NCI-H146 (cell line): ENCODE measurements around the gene PRDM16.

Experiments
- DNase-seq: peaks from one replicate; lab custom pipeline; 2025; lab: John Stamatoyannopoulos, UW

Gene PRDM16

GRCh38 chr1:3262681-3263286, 193.8 kb downstream of the PRDM16 start:
- DNase-seq = no peak

DNA sequence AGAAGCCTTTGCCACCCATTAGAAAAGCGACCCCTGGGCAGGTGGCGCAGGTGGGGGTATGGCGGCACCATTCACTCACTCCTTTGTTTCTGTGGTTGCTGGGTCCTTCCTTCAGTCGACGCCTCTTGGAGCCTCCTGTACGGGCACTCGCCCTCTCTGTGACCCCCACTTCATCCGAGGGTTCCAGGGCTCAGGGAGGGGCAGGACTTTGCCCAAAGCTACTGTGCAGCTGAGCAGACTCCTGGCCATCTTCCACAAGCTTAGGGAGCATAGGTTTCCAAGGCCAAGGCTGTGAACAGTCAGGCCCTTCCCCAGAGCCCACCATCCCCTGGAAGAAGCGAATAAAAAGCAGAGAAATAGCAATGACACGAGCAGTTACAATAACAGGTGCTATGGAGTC, 194.8 kb downstream of the PRDM16 start:
- DNase-seq = no peak

DNA sequence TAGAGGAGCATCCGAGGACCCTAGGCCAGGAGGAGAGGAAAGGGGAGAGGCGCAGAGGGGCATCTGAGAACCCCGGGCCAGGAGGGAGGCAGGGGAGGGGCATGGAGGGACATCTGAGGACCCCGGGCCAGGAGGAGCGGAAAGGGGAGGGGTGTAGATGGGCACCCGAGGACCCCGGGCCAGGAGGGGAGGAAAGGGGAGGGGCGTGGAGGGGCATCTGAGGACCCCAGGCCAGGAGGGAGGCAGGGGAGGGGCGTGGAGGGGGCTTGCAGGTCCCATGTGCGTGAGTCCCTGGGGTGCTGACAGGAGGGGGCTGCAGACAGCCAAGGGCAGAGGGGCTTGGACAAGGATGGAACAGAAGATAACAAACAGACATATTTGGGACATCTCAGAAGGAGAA, 195.5 kb downstream of the PRDM16 start:
- no peak for DNase-seq

DNA sequence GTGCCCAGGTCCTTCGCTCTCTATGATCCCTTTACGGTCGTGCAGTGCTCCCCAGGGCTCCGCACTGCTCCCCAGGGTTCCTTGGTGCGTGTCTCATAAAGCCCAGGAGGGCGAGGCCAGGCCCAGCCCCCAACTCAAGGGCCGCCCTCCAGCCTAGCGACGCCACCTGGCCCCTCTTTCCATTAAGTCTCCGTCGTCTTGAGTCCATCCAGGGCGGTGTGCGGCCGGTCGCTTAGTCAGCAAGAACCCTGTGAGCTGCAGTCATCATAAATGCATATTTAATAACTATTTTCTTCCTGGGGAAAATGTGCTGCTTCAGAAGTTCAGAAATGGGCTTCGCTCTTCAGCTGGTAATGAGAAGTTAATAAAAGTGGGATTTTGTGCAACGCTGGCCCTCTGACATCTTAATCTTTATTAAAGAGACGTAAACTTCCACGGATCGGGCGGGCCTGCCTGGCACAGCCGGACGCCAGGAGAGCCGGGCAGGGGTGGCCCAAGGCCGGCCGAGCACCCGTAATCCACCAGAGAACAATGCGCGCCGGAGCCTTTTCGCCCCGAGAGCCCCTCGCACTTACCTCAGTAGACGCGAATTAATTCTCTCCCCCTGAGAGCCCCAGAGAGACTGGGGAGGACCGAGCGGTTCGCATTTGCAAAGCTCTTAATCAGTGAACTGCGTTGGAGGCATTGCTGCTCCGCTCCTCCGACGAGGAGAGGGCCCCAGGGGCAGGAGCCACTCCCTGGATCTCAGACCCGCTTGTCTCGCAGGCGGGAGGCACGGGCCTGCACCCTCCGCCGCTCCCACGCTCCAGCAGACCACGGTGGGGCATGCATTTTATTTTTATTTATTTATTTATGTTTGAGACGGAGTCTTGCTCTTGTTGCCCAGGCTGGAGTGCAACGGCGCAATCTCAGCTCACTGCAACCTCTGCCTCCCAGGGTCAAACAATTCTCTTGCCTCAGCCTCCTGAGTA, 197.1 kb downstream of the PRDM16 start:
- DNase-seq = no peak

DNA sequence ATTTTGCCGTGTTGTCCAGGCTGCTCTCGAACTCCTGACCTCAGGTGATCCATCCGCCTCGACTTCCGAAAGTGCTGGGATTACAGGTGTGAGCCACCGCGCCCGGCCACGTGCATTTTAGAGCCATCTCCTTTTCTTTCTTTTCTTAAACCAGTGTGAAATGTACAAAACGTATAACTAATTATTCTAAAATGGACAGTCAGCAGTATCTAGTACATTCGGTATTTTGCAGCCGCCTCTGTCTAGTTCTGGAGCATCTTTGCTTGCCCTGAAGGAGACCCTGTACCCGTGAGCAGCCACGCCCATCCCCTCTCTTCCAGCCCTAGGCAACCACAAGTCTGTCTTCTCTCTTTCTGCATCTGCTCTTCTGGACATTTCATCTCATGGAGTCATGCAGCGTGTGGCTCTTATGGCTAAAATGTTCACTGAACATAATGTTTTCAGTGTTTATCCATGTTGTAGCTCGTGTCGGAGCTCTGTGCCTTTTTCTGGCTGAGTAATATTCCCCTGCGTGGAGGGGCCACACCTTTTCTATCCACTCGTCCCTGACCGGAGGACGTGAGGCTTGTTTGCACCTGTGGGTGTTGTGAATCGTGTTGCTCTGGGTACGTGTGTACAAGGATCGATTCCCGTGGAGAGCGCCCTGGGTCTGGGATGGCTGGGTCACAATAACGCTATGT, 198.0 kb downstream of the PRDM16 start:
- no peak for DNase-seq

- DNase-seq = no peak
These were observed 198.7 kb downstream of the PRDM16 start for GRCh38 chr1:3267550-3268270.

DNA sequence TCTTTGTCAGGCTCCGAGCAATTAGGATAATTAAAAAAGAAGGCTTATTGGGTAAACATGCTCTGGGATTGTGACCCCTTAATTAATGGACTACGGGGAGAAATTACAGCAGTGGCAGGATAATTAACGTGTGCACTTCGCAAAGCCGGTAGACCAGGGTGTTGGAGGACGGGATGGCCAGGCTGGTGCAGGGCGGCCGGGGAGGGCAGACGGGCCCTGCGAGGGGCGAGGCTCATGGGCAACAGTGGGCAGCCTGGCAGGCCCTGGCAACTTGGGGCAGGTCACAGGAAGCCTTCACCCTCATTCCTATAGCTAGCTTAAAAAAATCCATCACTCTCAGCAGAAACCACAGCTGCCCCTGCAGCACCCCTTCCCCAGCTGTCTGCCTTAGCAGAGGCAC, 199.3 kb downstream of the PRDM16 start:
- DNase-seq = no peak

GRCh38 chr1:3270403-3271245, 201.6 kb downstream of the PRDM16 start:
- DNase-seq = no peak

DNA sequence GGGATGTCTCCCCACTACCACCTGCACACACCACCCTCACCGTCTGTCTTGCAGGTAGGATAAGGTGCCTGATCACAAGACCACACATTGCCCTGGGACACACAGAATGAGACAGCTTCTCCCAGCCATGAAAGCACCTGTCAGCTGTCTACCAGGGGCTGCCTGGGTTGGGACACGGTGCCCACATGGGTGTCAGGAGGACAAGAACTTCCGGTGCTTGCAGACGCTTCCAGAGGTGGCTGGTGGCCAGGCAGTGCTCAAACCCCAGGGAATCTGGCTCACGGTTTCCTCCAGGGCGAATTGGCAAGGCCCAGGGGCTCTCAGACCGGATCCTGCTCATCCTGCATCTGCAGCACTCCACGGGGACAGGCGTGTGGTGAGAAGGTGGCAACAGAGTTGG, 202.9 kb downstream of the PRDM16 start:
- DNase-seq = no peak

- no peak for DNase-seq
These were observed 203.5 kb downstream of the PRDM16 start for GRCh38 chr1:3272321-3273045.

DNA sequence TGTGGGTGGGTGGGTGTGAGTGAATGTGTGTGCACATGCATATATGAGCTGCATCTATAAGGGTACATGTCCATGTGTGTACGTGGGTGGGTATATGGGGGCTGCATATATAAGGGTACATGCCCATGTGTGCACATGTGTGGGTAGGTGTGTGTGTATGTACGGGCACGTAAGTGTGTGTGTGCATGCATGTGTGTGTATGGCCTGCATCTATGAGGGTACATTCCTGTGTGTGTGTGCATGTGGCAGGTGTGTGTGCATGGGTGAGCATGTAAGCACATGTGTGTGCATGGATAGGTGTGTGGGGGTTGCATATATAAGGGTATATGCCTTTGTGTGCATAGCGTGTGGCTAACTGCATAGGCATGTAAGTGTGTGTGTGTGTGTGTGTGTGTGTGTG, 204.4 kb downstream of the PRDM16 start:
- no peak for DNase-seq

DNA sequence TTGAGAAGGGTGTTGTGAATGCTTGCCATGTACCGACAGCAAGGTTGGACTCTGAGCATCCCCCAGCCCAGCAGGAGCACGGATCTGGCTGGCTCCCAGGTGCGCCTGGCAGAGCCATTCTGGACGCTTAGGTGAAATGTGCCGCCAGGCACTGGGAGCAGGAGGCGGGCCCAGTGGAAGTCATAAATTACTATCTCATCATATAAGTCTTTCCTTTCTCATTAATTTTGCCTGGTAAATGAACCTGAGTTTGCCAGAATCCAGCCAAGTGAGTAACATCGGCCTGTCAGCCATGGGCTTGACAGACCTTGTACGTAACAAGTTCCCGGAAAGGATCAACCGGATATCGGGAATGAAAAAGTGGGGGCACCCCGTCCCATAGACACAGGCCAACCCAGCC, 206.0 kb downstream of the PRDM16 start:
- DNase-seq = no peak

GRCh38 chr1:3275471-3276340, 206.7 kb downstream of the PRDM16 start:
- DNase-seq = no peak

GRCh38 chr1:3276341-3276800, 207.4 kb downstream of the PRDM16 start:
- no peak for DNase-seq

DNA sequence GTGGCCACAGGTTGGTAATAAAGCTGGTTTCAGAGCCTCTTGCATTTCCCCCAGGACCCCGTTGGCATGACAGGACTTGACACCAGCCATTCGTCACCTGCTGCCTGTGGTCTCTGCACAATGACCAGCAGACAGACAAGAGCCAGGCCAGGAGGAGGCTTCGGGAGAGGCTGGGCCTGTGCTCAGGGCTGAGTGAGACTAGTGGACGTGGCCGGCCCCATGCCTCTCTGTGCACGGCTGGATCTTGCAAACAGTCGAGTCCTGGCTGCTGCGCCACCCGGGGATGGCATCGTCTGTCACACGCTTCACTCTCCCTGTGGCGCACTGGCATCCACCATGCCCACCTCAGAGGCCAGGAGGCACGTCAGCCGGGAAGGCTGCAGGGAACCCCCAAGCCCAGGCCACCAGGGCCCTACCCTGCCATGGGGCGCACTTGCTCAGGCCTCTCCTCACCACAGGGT, 208.0 kb downstream of the PRDM16 start:
- DNase-seq = no peak

DNA sequence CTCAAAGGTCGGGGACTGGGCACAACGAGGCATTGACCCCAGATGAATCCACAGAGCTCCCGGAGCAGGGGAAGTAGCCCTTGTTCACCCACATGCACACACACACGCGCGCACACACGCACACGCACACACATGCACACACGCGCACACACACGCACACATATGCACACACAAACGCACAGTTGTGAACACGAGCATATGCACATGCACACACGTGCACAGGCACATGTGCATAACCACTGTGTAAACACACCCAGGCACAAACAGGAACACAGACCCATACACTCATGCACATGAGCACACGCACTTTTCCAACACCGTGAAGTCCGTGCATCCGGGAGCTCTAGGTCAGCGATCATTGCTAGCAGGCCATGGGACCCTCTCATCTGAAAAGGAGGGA, 208.6 kb downstream of the PRDM16 start:
- no peak for DNase-seq

DNA sequence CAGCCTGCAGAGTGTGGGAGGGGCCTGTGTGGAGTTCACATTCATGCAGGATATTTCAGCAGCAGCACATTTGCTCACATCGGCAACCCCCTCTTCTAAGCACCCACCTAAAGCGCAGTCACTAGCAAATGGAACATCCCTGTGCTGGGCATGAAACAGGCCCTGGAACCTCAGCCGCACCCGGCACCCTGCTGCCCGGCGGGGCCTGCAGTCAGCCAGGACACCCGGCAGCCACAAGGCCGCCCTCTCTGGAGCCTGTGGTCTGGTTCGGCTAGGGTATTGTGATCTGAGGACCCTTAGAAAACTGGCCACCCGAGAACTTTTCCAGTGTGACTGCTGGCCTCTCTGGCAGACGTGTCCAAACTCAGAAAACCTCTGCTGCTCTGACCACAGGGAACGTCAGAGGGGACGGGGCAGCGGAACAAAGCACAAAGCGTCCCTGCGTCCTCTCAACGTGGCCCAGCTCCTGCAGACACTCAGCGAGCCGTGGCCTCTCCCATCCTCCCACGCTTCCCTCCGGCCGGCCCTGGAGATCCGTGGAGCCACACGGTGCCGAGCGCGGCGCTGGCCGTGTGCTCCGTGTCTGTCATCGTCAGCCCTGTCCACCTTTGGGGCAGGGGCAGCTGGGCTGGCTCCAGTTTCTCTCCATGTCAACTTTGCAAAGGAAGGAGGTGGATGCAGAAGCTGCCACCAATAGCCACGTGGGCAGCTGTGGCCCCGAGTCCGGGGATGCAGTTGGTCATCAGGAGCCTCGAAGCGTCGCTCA, 209.6 kb downstream of the PRDM16 start:
- DNase-seq = no peak

- no peak for DNase-seq
These were observed 210.1 kb downstream of the PRDM16 start for GRCh38 chr1:3279182-3279470.

DNA sequence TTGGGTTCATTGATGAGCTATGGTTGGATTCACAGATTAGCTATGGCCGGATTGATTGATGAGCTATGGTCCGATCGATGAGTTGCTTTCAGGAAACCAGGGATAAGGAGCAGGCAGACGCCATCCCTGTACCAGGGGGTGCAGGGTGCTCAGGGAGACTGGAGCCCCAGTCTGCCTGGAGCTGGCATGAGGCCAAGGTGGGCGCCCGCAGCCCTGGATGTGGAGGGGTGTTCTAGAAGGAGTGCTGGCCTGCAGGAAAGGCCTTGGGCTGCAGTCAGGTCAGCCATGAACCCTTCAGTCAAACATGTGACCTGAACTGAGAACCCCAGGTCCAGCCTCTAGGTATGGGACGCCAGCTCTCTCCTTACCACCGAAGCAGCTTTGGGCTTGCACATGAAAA, 212.7 kb downstream of the PRDM16 start:
- no peak for DNase-seq
